Kidney epithelial cell (primary cell): ENCODE data around the gene TMC8. TPM values are rescaled to one million over a fixed set of nuclear protein-coding genes. Genes with fewer than 3 reads are reported as not detected.
A peak's percentile ranks its signal among the peaks of the same experiment; 100 is the strongest.

Experiments used
- DNase-seq: peaks from one replicate; pipeline ENCODE4 v3.0.0-alpha.2; 2010; ENCODE audit warnings: low read depth
- H3K27me3 ChIP-seq: 2 replicates; pipeline ENCODE4 v1.6.0; 2011; ENCODE audit warnings: low read length; ENCODE audit not compliant: control insufficient read depth, insufficient read depth
- H3K36me3 ChIP-seq: 2 replicates; pipeline ENCODE4 v1.5.1; 2011; ENCODE audit warnings: low read length; ENCODE audit not compliant: control insufficient read depth, insufficient read depth
- H3K4me3 ChIP-seq: 2 replicates; pipeline ENCODE4 v1.5.1; 2011; ENCODE audit warnings: low read depth, mild to moderate bottlenecking, control low read depth, low read length
- CTCF ChIP-seq: IDR thresholded peaks from 2 replicates; pipeline ENCODE4 v1.5.1; 2011; ENCODE audit warnings: mild to moderate bottlenecking, moderate library complexity, low read length, control low read depth, inconsistent platforms; ENCODE audit not compliant: insufficient read depth, poor library complexity, severe bottlenecking
- total RNA-seq: library from RNA; depleted of rRNA; stranded (reverse); fragments of >200 nt; gene quantifications from 2 replicates; pipeline ENCODE4 v1.2.3, GENCODE V29; 2015

Gene TMC8
- total RNA-seq, 1 donor from 2014 or later: 6.4 TPM

GRCh38 chr17:78127239-78127887, 3.2 kb upstream of the TMC8 start:
- DNase-seq: no peak
- TF ChIP-seq CTCF: no peak
- H3K4me3 ChIP-seq: peak overlapping the region; percentile 68
- peaks cover 16% of the 10 kb centered on the region for H3K27me3 ChIP-seq
- no peaks in the 10 kb centered on the region for H3K36me3 ChIP-seq

- no peak for DNase-seq
- peaks cover 20% of the 10 kb centered on the region for H3K27me3 ChIP-seq
- no peaks in the 10 kb centered on the region for H3K36me3 ChIP-seq
- H3K4me3 ChIP-seq: peak overlapping the region; percentile 68
- TF ChIP-seq CTCF: no peak
Observed at GRCh38 chr17:78127888-78128550, 2.6 kb upstream of the TMC8 start.

GRCh38 chr17:78128551-78129350, 1.8 kb upstream of the TMC8 start, which contains the start of gene TMC6:
TSS of gene TMC6 (minus strand) at chr17:78128755. CDS start at chr17:78126832, 1,923 bp downstream.
- Histone ChIP-seq H3K36me3 (no peaks in the 10 kb centered on the region), H3K4me3 (peak within 1 kb of the TSS; percentile 68), H3K27me3 (peaks cover 23% of the 10 kb centered on the region)
- DNase-seq: no peak
- no peak for TF ChIP-seq CTCF

DNA sequence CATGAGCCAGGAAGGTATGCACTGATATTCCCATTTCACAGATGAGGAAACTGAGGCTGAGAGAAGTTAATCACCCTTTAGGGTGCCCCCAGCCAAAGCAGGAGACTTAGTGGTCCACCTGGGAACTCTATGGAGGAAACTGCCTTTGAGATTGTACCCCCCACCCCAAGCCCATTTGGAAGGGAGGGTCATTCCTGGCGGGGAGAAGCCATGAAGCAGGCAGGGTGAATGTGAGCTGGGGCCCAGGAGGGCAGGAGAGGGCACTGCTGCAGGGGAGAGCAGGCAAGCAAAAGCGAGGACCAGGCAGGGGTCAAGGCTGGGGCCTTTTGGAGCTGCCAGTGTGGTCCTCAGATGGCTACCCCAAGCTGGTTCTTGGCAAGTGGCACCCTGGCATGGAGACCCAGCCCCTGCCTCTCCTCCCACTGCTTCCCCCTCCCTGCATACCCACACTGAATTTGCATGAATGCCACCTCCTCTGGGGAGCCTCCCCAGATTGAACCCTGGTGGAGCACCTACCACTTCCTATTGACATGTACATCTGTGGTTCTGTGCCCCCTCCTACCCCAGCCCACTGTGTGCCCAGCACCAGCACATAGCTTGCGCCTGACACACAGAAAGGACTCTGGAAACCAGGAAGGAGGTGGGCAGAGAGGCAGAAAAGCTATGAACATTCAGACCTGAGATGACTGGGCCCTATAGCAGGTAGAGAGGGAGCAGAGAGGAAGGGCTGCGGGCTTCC, 1.1 kb upstream of the TMC8 start:
- Histone ChIP-seq H3K27me3 (peaks cover 24% of the 10 kb centered on the region), H3K36me3 (no peaks in the 10 kb centered on the region), H3K4me3 (no peak overlapping the region)
- TF ChIP-seq CTCF: no peak
- no peak for DNase-seq

GRCh38 chr17:78130090-78130436, 508 bp upstream of the TMC8 start:
- Histone ChIP-seq H3K4me3 (no peak overlapping the region), H3K27me3 (peaks cover 27% of the 10 kb centered on the region), H3K36me3 (no peaks in the 10 kb centered on the region)
- DNase-seq: no peak
- TF ChIP-seq CTCF: no peak
